22Rv1 (cell line): Measurements from ENCODE around the gene C1orf115.

ENCODE experiments used
- H3K27ac ChIP-seq: fragments of 450-650 bp; 2 replicates; pipeline ENCODE4 v1.5.1; 2017
- ZFX ChIP-seq: fragments of 450-650 bp; IDR thresholded peaks from 2 replicates; pipeline ENCODE4 v1.6.1; 2017; ENCODE audit warnings: antibody characterized with exemption, borderline replicate concordance
- TF ChIP-seq, protein P1 (sequence below): fragments of 450-650 bp; IDR thresholded peaks from 2 replicates; pipeline ENCODE4 v1.5.1; 2017; ENCODE audit warnings: mild to moderate bottlenecking

The C1orf115 gene

DNA sequence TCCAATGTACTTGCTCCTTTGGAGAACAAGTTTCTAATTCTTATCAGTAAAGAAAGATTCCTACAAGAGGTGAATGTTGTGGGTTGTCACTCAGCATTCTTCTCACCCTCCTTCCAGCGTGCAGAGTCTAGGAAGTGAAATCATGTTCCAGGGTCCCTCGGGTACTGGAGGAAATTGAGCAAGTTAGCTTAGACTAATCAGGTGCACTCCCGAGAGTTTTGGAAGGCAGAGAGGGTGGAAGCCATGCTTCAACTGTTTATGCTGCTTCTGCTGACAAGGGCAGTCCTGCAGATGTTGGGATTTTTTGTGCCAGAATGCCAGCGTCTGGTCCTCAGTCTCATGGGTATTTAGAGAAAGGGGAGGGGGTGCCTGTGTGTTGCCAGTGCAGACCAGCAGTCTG, 5.3 kb upstream of the C1orf115 start:
- TF ChIP-seq, protein P1, sequence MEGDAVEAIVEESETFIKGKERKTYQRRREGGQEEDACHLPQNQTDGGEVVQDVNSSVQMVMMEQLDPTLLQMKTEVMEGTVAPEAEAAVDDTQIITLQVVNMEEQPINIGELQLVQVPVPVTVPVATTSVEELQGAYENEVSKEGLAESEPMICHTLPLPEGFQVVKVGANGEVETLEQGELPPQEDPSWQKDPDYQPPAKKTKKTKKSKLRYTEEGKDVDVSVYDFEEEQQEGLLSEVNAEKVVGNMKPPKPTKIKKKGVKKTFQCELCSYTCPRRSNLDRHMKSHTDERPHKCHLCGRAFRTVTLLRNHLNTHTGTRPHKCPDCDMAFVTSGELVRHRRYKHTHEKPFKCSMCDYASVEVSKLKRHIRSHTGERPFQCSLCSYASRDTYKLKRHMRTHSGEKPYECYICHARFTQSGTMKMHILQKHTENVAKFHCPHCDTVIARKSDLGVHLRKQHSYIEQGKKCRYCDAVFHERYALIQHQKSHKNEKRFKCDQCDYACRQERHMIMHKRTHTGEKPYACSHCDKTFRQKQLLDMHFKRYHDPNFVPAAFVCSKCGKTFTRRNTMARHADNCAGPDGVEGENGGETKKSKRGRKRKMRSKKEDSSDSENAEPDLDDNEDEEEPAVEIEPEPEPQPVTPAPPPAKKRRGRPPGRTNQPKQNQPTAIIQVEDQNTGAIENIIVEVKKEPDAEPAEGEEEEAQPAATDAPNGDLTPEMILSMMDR: no peak
- TF ChIP-seq ZFX: no peak
- H3K27ac ChIP-seq: no peak overlapping the region

DNA sequence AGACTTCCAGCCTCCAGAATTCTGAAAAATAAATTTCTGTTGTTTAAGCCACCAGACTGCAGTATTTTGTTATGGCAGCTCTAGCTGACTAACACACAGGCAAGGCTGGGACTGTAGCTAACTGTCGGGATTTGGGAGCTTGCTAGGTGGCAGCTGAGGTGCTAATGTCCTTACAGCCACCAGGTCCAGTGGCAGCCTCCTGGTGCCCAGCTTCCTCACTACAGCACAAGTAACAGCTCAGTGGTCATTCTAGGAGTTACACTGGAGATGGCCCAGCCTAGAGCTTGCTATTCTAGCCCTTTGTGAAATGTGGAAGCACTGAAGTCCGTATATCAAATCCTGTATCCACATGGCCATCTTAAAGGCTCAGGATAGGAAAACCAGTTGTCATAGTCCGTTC, 4.3 kb upstream of the C1orf115 start:
- no peak overlapping the region for H3K27ac ChIP-seq
- TF ChIP-seq, protein P1: no peak; the same call in 1 of the 2 replicates
- no peak for TF ChIP-seq ZFX

DNA sequence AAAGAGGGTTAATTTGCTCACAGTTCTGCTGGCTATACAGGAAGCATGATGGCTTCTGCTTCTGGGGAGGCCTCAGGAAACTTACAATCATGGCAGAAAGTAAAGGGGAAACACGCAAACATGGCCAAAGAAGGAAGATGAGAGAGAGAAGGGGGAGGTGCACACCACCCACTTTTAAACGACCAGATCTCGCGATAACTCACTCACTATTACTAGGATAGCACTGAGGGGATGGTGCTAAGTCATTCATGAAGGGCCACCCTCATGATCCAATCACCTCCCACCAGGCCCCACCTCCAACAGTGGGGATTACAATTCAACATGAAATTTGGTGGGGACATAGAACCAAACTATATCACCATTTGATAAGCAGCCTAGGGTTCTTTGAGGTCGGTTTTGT, 2.4 kb upstream of the C1orf115 start:
- no peak overlapping the region for H3K27ac ChIP-seq
- TF ChIP-seq ZFX: no peak
- TF ChIP-seq, protein P1: no peak

DNA sequence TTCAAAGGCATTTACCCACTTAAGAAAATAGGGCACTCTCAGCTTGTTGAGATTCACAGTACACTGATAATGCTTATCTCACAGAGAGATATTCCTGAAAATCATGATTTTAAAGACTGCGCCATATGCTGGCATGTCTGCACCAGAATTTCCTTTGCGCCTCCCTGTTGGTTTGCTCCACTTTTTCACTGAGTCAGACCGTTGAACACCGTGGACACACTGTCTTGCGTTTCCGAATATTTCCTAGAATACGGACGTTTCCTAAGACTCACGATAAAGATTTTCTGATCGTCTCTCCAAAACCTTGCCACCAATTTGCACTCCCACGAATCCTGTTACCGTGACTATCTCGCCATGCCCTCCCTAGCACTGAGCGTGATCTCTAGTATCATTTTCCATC, 497 bp upstream of the C1orf115 start:
- no peak overlapping the region for H3K27ac ChIP-seq
- TF ChIP-seq ZFX: no peak
- TF ChIP-seq, protein P1: no peak

DNA sequence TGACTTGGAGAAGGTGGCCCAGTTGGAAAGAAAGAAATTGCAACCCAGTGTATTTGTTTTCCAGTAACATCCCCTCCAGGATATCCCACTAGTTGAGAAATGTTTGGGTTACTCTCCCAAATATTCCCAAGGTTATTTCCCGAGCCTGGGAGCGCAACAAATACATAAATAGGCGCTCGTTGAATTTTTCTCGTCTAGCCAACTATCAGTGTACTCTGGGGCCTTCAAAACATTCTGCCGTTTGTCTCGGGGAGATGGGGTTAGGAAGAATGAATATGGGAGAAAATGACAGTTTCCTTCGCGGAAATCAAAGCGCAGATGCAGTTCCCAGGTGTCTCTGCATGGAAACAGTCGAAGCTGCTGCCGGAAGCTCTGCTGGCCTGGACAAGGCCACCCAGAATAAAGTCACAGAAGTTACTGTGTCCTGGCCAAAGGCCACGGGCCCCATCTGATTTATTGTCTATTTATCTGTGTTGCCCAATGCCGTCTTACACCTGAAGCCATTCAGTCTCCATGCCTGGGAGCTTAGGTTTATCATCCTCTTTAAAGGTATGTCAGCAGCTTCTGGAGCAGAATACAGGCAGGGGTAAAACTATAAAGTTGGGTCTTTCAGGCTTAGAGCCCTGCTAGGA, 1.0 kb downstream of the C1orf115 start:
- TF ChIP-seq ZFX: no peak
- TF ChIP-seq, protein P1: no peak
- H3K27ac ChIP-seq: no peak overlapping the region

DNA sequence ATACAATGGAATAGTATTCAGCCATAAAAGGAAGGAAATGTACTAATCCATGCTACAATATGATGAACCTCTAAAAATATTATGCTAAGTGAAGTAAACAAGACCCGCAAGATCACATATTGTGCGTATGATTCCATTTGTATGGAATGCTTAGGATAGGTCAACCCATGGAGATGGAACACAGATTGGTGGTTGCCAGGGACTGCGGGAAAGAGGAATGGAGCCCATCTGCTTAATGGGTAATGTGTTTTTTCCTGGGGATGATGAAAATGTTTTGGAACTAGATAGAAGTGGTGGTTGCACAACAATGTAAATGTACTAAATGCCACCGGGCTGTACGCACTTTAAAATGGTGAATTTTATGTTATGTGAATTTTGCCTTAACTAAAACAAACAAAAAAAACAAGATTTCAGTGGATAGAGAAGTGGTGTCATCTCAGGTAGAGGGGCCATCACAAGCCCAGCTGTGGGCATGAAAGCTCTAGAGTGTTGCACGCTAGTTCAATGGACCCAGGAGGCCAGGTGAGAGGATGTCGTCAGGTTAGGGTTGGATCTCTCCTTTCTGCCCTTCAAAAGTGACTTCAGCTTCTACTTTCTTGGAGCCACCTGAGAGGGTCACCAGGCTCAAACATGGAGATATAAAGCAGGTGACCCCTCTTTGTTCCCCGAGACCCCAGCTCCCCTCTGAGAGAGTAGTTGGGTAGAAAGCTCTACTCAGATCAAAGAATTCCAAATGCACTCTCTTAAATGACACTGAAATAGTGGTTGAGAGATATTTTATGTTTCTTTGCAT, 2.5 kb downstream of the C1orf115 start:
- no peak for TF ChIP-seq ZFX
- TF ChIP-seq, protein P1: no peak
- no peak overlapping the region for H3K27ac ChIP-seq

DNA sequence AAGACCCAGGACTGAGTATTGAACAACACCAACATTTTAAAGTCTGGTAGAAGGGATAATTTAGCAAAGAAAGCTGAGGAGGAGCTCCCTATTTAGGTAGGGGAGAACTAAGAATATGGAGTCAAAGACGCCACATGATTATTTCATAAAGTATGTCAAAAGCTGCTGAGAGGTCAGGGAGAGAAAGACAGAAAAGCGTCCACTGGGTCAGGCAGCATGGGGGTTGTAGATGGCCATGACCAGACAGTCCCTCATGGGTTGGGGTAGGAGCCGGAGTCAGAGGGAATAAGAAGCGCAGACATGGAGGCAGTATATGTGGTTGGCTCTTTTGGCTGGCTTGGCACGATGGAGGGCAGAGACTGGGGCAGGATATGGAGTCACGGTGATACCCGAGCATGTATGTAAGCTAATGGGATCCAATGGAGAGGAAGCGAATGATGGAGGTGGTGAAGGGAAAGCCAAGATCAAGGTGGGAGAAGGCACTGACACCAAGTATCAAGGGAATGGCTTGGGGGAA, 4.8 kb downstream of the C1orf115 start:
- H3K27ac ChIP-seq: no peak overlapping the region
- TF ChIP-seq, protein P1: no peak
- no peak for TF ChIP-seq ZFX
